ENCODE data around the gene CATSPERD. TPM values are rescaled to one million over a fixed set of nuclear protein-coding genes. Genes with fewer than 3 reads are reported as not detected.
A peak's percentile ranks its signal among the peaks of the same experiment; 100 is the strongest.

The CATSPERD gene
- total and polyA plus RNA-seq, 9 donors = 0.67 to 4.5 TPM; not detected in 7

DNA sequence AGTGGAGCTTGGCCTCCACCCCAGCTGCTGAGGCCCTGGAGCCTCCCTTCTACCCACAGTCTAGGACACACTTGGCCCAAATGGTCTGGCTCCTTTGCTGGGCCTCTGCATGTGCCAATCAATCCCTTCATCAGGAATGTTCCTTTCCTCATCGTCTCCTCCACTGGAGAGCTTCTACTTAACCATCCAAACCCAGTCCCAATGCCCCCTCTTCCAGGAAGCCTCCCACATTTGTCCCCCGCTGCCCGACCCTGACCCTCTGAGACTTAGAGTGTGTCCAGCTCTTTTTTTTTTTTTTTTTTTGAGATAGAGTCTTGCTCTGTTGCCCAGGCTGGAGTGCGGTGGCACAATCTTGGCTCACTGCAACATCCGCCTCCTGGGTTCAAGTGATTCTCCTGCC lies 68.0 kb downstream of the CATSPERD start:
- Histone ChIP-seq H3K27ac (no peak overlapping the region), H3K27me3 (no peaks in the 10 kb centered on the region), H3K9me3 (no peaks in the 10 kb centered on the region), H3K4me1 (ENCODE audit: insufficient read depth) (no peaks in the 10 kb centered on the region), H3K4me3 (no peak overlapping the region), H3K36me3 (peaks cover 2% of the 10 kb centered on the region)
- DNase-seq = no peak
- TF ChIP-seq, protein P1, sequence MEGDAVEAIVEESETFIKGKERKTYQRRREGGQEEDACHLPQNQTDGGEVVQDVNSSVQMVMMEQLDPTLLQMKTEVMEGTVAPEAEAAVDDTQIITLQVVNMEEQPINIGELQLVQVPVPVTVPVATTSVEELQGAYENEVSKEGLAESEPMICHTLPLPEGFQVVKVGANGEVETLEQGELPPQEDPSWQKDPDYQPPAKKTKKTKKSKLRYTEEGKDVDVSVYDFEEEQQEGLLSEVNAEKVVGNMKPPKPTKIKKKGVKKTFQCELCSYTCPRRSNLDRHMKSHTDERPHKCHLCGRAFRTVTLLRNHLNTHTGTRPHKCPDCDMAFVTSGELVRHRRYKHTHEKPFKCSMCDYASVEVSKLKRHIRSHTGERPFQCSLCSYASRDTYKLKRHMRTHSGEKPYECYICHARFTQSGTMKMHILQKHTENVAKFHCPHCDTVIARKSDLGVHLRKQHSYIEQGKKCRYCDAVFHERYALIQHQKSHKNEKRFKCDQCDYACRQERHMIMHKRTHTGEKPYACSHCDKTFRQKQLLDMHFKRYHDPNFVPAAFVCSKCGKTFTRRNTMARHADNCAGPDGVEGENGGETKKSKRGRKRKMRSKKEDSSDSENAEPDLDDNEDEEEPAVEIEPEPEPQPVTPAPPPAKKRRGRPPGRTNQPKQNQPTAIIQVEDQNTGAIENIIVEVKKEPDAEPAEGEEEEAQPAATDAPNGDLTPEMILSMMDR (IDR thresholded peaks at IDR 0.05) = no peak
- TF ChIP-seq EP300 (IDR thresholded peaks at IDR 0.05) = no peak
- no peak for TF ChIP-seq POLR2A (IDR thresholded peaks at IDR 0.05)
- 90 to 96% (median 92%) methylated on average over 5 of the region's 5 CpGs for WGBS, 3 donors
- intact Hi-C loops (cut with DNase I) = loop anchor here in 1 of 4 donors (10.0 kb wide), 1 partner anchor 236 kb away; no protein-coding TSS in a partner anchor

DNA sequence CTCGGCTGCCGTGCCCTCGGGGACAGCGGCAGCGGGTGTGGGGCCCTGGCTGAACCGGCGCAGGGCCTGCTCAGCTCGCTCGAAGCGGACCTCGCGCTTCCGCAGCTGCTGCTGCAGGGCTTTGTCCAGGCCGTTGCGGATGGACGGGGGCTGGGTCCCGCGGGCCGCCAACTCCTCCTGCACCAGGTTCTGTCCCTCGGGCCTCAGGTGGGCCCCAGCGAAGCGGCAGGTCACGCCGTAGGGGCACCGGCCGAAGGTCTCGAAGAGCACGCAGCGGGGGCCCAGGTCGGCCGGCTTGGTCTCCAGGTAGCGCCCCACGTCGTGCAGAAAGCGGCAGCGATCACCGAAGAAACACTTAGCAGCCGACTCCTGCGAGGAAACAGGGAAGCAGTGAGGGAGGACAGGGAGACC lies 68.9 kb downstream of the CATSPERD start:
- H3K4me1 ChIP-seq (ENCODE audit: insufficient read depth) = no peaks in the 10 kb centered on the region
- 90 to 94% (median 92%) methylated on average over 35 to 39 of the region's 39 CpGs for WGBS, 3 donors
- H3K4me3 ChIP-seq = no peak overlapping the region
- H3K27ac ChIP-seq = no peak overlapping the region
- H3K27me3 ChIP-seq = no peaks in the 10 kb centered on the region
- DNase-seq = peak in 3 of 5 donors; percentile 49 to 53 (median 49)
- peaks cover 2% of the 10 kb centered on the region for H3K36me3 ChIP-seq
- intact Hi-C loops (cut with DNase I) = loop anchor here in 1 of 4 donors (10.0 kb wide), 1 partner anchor 235 kb away; no protein-coding TSS in a partner anchor
- TF ChIP-seq EP300 (IDR thresholded peaks at IDR 0.05) (no peak), POLR2A (IDR thresholded peaks at IDR 0.05) (no peak)
- TF ChIP-seq, protein P1 (IDR thresholded peaks at IDR 0.05) = no peak
- no peaks in the 10 kb centered on the region for H3K9me3 ChIP-seq

DNA sequence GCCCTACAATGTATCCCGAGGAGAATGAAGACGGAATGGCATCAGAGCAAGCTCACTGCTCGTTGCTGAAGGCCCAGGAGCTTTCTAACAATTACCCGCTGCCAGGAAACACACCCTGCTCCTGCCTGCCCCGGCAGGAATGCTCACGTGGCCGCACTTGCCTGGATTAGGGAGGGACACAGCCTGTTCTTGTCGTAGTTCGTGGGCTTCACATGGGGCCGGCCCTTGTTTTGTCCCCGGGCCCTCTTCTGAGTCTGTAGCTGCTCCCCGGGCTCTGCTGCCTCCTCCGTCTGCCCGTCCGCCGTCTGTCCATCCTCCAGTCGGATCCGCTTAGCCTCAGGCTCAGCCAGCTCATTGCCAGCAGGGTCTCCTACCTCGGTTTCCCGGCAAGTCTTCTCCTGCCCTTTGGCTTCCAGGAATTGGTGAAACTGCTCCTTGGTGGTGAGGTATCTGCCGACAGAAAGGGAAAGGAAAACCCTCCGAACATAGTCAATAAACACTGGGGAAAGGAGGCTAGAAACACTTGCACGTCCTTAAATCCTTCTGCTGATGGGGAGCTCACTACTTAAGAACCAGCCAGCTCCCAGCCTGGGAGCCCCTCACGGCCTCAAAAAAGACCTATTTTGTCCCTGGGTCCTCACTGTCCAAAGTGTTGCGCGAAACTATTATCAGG lies 69.6 kb downstream of the CATSPERD start:
- no peaks in the 10 kb centered on the region for H3K9me3 ChIP-seq
- intact Hi-C loops (cut with DNase I) = loop anchor here in 1 of 4 donors (10.0 kb wide), 1 partner anchor 235 kb away; no protein-coding TSS in a partner anchor
- H3K27ac ChIP-seq = peak overlapping the region; percentile 87 to 96
- H3K36me3 ChIP-seq = peaks cover 2% of the 10 kb centered on the region
- peak overlapping the region; percentile 91 for H3K4me3 ChIP-seq
- 68 to 76% (median 72%) methylated on average over 26 of the region's 26 CpGs for WGBS, 3 donors
- H3K27me3 ChIP-seq = no peaks in the 10 kb centered on the region
- TF ChIP-seq, protein P1 (IDR thresholded peaks at IDR 0.05) = no peak
- TF ChIP-seq EP300 (IDR thresholded peaks at IDR 0.05) (no peak), POLR2A (IDR thresholded peaks at IDR 0.05) (no peak)
- peak in 3 of 5 donors; percentile 52 to 58 (median 54) for DNase-seq
- H3K4me1 ChIP-seq (ENCODE audit: insufficient read depth) = no peaks in the 10 kb centered on the region

DNA sequence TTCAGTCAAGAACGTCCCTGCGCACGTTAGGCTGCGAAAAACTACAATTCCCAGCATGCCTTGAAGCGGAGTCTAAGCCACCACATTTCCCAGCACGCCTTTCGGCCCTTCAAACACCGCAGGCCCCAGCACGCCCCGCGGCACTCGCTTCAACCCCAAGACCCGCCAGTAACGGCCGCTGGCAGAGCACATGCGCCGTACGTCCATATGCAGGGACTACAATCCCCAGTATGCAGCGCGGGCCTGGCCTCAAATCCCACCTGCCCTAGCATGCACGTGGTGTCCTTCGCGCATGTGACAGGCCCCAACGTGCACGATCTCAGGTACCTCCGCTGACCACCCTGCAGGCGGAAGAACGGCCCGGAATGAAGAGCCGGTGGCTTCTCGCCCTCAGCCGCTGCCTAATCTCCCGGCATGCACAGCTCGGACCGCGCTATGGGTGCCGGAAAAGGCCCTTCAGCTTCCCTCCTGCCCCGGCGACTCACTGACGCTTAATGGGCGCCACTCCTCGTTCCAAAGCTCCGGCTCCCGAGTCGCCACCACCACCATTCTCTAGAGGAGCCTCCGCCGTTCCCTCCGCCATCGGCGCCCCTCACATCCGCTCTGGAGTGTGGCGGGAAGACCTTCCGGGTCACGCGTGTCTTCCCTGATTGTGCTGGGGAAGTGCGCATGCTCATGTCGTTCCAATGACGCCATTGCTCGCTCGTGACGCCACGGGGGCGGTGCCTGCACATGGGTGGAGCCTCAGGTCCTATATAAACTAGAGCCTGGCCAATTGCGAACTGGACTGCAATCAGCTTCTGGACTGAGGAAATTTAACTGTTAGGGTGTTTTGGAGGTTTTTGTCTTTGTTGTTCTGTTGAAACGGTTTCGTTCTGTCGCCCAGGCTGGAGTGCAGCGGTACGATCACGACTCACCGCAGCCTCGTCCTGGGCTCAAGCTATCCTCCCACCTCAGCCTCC lies 70.4 kb downstream of the CATSPERD start, which contains the start of gene DUS3L:
TSS of gene DUS3L (minus strand) at position 605 of the 962 bp plus-strand sequence. CDS start at position 583, 22 bp downstream.
- Histone ChIP-seq H3K27ac (peak within 1 kb of the TSS; percentile 87 to 96), H3K4me1 (ENCODE audit: insufficient read depth) (no peaks in the 10 kb centered on the region), H3K4me3 (peak within 1 kb of the TSS; percentile 91), H3K9me3 (no peaks in the 10 kb centered on the region), H3K27me3 (no peaks in the 10 kb centered on the region), H3K36me3 (peaks cover 2% of the 10 kb centered on the region)
- intact Hi-C loops (cut with DNase I) = no loop called here
- TF ChIP-seq POLR2A (IDR thresholded peaks at IDR 0.05) = peak; percentile 64
- TF ChIP-seq EP300 (IDR thresholded peaks at IDR 0.05) = peak; percentile 57
- TF ChIP-seq, protein P1 (IDR thresholded peaks at IDR 0.05) = no peak
- peak; percentile 95 to 97 (median 97) for DNase-seq
- WGBS, 3 donors = 9 to 11% (median 11%) methylated on average over 66 to 72 of the region's 72 CpGs

Measured in ovary (tissue), 9 donors.